Stimulated activated CD4-positive, alpha-beta T cell treated with anti-CD3 and anti-CD28 coated beads, Interleukin-15, amount 100 ng/mL, for 48 hours (primary cell): ENCODE measurements around the gene TAOK3.
"Not testable (repeated sequence)": the region's sequence is repeated elsewhere in the genome, so short reads cannot be mapped to it uniquely, and the experiment has no call there.

ENCODE experiments used
- DNase-seq, 2 donors: peaks; one replicate each; pipeline ENCODE4 v3.0.0-alpha.2; 2020; ENCODE audit warnings: low read depth in 2 of 2

The TAOK3 gene

DNA sequence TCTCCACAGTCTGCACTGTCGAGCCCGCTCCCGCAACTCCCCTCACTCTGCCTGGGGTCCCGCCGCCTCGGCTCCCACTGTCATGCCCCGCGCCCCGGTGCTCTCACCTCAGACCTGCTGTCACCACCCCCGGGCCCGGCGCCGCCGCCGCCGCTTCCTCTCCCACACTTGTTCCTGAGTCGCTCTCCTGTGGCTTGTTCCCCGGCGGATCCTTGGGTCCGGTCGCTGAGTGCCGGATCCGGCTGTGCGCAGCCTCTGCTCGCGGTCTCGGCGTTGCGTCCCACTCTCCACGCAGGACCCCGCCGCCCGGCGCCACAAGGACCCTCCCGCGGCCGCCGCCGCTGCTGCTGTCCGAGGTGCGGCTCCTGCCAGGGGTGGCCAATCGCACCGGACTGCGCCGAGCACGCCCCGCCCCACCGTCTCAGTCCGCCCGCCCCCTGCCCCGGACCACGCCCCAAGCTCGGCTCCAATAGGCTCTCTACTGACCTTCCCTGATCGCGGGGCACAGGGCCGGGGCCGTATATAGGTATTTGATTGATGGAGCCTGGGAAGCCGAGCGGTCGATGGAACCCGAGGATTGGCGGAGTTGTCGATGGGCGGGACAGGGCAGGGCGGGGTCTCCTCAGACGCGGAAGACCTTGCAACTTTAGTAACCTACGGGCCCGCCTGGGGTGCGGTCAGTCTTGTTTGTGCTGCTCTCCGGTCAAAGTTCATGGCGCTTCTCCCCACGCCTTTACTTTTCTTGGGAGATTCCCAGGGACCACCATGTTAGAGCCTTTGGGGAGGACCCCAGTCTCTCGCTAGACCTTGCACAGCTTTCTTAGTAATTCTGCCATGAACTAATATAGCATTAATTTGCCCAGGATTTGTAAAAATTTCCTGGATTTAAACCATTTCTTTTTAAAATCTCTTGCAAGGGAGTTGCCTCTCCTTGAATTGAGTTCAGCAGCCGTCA, at the start of gene TAOK3:
TSS of gene TAOK3 (minus strand) at position 367 of the 955 bp plus-strand sequence. CDS start 117,340 bp downstream, outside the sequence.
- peak; percentile 95 to 96 for DNase-seq

DNA sequence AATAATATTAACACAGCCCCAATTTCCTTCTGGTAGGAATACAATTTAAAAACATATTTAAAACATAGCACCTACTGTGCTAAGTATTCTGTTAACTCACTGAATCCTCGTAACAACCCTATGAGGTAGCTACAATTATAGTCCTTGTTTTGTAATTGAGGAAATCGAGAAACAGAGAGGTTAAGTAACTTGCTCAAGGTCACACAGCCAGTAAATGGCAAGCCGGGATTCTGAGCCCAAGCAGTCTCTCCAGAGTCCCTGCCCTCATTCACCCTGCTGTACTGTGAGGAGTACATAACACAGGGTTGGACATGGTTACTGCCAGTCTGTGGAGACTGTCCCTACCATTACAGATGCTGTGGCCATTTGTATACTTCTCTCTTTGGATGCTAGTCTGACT, 48.0 kb upstream of the TAOK3 start:
- no peak for DNase-seq

DNA sequence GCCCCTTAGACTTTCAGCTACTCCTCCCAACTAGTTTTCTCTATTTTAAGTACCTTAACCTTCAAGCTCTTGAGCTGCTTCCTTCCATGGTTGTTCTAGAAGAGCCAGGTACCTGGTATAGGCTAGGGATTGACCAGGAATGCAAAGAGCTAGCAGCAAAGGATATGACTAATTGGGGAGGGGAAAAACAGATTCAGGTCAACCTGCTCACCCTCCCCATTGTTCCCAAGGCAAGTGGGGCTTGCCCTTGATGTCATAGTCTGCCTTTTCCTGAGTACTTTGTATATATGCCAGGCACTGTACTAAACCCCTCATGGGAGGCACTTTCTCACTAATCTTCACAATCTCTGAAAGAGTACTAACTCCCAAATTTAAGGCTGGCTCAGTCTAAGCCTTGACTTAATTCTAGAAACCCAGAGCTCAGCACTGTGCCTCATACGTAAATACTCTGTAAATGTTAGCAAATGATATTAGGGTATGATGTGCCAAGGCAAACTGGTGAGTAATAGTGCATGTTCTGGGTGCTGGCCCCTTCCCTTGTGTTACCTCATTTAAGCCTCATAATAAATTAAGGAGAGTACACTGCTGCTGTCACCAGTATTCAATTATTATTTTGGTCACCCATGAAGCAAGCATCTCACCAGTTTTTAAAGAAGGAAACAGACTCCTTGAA, 45.8 kb upstream of the TAOK3 start:
- DNase-seq, result no peak

DNA sequence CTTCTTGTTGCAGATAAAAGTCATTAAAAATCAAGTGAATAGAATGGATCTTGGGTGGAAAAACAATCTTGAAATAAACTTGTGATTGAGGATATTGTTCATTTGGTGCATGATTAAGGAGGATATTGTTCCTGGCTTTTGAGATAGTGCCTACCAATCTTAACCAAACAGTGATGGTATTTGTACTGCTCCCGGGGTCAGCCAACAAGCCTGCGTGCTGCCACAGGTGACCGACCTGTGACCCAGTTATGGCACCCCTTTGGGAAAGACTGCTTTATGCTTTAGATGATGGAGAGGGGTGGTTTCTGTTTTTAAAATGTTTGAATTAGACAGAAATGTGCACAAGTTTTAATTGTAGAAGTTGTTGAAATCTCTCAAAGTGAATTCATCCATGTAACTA, 45.2 kb upstream of the TAOK3 start:
- no peak for DNase-seq

DNA sequence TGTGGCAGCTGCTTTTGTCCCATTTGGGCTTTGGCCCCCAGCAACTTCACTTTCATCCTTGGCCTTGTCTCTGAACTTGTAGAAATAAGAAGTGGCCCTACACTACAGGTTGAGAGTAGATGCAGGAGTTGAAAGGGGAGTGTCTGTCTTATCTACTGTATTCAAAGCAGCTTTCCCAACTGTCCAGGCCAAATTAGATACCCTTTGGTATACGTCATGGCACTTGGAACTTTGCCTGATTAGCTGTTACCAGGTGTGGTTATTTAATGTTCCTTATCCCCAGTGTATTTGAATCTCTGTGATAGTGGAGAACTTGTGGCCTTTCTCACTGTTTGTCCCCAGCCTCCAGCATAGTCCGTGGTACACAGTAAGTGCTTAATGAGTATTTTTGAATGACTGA, 37.1 kb upstream of the TAOK3 start:
- DNase-seq, result no peak

DNA sequence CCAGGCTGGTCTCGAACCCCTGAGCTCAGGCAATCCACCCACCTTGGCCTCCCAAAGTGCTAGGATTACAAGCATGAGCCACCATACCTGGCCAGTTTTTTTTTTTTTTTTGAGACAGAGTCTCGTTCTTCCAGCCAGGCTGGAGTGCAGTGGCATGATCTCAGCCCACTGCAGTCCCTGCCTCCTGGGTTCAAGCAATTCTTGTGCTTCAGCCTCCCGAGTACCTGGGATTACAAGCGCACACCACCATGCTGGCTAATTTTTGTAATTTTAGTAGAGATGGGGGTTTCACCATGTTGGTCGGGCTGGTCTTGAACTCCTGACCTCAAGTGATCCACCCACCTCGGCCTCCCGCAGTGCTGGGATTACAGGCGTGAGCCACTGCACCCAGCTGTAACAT, 35.5 kb upstream of the TAOK3 start:
- not testable (repeated sequence) for DNase-seq

DNA sequence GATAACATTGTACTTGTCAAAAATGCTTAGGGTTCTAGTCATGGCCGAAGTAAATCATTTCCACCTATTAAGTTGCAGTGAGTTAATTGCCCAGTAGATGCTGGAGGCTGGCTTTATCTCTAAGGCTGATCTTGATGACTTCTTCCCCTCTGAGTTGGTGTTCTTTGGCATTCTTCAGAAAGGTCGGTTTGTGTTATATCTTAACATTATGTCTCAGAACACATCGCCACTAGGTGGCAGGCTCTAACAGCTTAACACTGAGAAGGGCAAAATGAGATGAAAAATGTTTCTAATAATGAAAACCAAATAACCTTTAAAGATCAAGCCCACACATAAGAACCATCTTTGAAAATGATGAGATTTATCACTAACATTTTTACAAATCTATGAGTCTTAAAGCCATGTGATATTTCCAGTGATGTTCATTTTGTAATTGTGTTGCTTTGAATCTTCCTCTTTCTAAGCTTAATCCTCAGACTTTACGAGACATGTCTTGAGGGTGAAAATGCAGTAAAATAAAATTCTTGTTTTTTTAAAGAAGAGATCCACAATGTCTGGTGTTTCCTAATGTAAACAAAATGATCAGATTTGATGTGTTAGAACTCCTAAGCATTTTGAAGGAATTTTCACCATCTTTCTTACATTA, 32.3 kb upstream of the TAOK3 start:
- peak; percentile 29 to 42 for DNase-seq

DNA sequence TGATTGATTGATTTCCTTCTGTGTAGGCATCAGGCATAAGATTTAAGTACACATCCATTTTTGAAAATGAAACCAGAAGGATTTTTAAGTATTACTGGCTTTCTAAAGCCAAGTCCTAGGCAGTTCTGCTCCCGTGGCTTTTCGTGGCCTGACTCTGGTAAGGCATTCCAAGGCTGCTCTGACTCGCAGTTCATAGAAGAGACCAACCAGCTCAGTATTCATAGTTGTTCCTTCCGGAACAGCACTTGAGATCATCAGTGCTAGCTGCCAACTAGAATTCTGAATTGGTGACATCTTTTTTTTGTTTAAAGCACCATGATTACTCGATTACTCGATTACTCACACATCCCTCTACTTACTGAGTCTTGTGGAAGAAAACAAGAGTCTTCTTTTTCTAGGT, 29.5 kb upstream of the TAOK3 start:
- no peak for DNase-seq

DNA sequence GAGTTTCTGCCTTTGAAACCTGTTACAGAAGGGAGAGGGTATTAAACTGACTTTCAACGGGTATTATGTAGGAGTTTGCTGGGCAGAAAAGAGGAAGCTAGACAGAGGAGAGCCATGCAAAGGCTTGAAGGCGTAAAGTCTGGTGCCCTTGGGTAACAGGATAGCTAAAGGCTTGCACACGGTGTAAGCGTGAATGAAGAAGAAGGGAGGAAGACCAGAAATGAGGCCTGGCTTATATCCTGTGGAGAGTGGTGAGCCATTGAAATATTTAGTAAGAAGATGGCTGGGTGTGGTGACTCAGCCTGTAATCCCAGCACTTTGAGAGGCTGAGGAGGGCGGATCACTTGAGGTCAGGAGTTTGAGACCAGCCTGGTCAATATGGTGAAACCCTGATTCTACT, 26.2 kb upstream of the TAOK3 start:
- no peak for DNase-seq

DNA sequence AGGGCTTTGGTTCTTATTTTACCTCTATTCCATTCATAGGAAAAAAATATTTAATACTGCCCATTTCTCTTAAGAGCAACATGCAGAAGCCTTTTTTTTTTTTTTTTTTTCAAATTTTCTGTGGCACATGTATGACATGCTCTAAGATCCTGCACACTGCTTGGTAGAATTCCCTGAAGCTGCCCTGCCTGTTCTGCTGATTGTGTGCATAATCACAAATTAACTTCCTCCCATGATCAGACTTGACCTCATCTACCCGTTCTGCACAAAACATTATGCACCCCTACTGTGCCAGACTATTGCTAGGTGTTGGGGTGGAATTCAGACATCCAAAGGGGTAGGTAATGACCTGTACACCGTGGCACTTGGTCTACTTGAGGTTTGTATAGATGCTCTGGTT, 25.8 kb upstream of the TAOK3 start:
- DNase-seq, result no peak

DNA sequence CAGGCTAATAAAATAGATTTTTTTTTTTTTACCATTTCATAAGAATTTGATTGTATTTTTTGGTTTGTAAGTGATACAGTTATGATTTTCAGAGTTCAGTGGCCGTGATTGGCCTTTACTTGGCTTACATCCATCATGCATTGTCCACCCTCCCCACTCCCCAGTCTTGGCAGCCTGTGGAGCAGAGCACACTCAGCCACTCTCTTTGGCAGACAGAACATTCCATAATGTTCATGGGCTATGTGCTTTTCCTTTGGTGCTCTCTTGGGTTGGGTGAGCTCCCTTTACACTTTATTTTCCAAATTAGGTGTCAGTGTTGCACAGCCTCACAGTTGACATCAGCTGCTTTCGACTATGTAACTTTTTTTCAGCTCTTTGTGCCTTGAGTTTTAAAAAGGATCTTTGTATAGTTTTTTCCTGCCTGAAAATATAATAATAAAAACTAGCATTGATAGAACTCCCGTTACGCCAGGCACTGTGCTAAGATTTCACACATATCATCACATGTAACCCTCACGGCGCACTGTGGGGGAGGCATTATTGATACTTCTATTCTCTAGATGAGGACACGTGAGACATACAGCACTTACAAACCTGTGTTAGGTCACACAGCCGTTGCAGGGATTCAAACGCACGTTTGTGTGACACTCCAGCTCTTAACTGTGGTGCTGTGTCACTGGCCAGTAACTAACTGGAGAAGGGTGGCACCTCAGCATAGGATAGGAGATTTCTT, 25.2 kb upstream of the TAOK3 start:
- DNase-seq, result no peak

DNA sequence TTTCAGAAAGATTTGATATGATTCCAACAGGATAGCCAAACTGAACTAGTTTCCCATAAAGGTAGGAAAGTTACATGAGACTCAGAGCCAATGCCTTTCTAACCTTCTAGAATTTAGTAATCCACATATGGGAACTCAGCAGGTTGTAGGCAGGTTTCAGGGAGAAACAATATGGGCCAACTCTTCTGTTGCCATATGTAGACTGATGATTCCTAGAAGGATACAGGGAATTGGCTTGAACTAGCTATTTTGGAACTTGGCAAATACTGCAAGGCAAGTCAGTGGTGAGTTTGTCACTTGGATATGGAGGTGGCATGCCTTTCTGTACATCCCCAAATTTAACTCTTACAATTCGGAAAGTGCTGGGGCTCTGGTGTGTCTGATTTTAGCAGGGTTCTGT, 19.1 kb upstream of the TAOK3 start:
- DNase-seq, result no peak

DNA sequence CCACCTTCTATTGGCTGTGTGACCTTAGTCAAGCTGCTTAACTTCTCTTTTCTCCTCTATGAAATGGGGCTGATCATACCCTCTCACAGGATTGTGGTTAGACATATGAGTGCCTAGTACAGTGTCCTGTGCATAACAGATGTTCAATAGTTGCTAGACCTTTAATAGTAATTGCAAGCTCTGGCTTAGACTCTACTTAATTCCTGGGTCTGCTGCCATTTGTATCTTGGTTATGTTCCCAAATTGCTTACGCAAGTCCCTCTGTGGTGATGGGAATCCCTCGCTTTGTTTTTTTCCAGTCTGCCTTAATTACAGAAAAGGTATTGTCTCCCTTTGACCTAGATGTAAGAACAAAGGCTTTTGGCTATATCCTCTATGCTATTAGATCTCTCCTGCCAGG, 18.7 kb upstream of the TAOK3 start:
- no peak for DNase-seq

DNA sequence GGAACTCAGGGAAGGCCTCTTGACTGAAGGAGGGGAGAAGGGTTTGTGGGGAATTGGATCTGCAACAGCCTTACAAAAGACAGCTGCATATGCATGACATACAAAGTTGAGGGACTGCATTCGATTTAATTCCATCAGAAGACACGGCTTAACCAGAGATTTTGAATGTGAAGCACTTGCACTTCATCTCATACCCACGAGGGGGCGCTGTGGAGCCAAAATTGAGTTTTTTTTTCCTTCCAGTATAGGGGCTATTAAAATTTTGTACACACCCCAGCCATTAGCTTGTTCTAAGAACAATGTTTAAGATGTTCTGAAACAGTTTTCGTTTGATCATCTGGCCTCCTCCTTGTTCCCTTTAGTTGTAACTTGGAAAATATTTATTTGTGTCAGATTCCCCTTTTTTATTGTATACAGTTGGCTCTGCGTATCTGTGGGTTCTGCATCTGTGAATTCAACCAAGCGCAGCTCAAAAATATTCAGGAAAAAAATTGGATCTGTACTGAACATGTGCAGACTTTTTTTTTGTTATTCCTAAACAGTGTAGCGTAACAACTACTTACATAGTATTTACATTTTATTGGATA, 5.3 kb upstream of the TAOK3 start:
- DNase-seq, result peak in 1 of 2 donors; percentile 61

DNA sequence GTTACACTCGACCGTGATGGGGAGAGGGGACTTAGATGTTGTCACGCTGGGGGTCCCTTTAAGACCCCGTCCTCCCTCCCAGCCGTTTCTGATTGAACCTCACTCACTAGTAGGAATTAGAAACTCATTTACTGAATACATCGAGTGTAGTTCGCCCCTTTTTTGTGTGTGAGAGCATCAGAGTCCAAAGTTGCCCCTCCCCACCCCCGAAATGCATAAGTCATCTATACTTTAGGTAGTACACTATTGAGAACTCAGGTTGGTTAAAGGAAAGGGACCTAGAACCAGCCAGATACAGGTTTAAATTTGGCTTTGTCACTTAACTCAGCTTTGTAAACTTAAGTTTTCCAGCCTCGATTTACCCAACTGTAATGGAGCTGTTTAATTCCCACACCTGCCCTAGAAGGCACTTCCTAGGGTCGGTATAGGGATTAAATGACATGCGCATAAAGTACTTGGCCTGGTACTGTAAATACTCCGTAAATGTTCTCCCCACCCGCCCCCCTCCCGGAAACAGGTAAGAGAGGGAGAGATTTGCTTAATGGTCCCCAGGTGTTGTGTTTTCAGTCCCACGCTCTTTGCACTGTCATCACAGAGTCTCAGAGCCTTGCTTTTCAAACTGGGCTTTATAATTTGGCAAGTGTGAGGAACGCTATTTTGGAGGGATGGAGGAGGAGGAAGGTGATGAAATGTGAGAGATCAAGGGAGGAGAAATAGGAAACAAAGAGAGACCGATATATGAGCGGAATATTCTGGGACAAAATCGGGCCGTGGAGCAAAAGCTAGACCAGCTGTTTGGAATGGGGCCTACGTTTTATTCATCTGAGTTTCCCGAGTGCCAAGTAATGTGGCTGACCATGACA, 4.5 kb upstream of the TAOK3 start:
- DNase-seq, result no peak

DNA sequence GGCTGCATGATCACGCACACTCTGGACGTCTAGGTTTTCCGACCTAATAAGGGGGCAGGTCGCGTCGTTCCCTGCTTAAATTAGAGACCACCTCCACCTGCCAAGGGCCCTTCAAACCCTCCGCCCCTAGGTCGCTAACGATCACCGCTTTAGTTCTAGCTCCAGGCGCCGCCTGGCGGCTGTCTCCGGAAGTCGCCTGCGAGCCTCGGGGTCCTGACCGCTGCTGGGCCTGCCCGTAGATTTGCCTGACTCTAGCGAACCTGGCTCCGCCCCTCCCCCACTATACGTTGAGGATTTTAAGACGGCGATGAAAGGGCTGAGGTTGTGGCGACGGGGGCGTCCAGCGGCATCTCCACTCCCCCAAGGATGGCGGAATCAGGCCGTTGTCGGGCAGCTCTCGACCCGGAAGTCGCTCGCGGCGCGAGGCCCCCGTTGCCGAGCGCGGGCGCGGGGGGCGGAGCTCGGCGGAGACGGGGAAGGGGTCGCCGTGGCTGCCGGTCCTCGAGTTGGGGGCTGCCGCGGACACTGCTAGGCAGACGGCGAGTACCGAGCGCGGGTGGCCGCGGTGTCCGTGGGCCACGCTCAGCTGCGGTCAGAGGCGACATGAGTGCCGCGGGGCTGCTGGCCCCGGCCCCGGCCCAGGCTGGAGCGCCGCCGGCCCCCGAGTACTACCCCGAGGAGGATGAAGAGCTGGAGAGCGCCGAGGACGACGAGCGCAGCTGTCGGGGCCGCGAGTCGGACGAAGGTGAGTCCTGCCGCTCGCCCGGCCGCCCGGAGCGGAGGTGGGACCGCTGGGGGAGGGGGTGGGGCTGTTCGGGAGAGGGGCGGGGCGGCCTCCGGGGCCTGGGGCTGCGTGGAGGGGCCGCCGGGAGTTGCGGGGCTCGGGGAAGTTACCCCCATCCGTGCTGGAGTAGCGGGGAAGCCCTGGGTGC, 3.6 kb upstream of the TAOK3 start, which contains the start of gene SUDS3:
TSS of gene SUDS3 (plus strand) at position 467 of the 932 bp plus-strand sequence. CDS start at position 604, 137 bp downstream.
- peak; percentile 80 to 92 for DNase-seq

DNA sequence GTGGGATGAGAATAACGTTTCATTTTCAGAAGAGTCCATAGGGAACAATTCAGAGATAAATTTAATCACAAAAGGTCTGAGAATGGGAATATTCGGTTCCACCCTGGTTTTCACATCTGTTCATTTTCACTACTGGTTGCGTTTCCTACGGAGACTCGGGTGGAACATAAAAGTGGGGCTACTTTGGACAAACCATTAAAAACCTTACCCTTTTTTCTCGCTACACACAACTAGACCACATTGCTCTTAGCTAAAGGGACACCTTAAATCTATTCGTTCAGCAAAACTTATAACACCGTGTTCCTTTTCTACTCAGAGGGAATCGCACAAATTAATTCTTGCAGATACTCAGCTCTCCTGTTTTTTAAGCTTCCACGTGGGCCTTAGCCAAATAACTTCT, 2.6 kb upstream of the TAOK3 start:
- no peak for DNase-seq

DNA sequence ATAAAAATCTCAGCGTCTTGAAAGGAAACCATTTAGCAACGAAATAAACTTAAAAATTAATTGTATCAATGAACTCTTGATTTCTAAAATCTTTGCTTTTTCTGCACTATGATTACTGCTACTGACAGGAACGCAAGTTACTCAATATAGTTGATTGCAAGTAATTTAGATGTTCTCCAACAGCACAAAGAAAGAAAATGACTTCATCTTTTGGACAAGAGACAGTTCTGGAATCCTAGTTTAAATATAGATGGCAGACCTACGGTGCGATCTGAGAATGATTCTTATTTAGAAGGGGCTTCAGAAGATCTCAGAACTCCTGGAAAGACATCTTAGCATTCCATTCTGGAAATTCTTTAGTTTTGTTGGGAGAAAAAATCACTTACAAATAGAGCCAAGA, 2.2 kb upstream of the TAOK3 start:
- no peak for DNase-seq

DNA sequence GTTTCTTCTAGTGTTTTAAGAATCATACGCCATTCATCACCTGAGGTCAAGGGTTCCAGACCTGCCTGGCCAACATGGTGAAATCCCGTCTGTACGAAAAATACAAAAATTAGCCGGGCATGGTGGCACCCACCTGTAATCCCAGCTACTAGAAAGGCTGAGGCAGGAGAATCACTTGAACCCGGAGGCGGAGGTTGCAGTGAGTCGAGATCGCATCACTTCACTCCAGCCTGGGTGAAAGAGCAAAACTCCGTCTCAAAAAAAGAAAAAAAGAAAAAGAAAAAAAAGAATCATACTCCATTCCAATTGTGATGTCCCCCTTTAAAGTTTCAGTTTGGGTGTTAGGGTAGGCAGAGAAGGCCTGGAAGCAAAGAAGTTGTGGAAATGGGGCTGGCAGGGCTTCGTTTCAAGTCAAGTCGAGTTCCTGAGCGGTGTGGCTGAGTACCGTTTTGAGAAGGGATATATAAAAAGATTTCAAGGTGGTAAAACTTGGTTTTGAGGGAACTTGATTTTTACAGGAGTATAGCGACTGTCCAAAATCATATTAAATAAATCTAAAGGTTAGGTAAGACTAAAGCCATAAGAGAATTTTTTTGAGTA, 1.5 kb upstream of the TAOK3 start:
- DNase-seq, result no peak
